CD4-positive, alpha-beta T cell (primary cell): ENCODE measurements around the gene SYDE2. TPM values are rescaled to one million over a fixed set of nuclear protein-coding genes. Genes with fewer than 3 reads are reported as not detected.

Experiments used
- ATAC-seq: fragments of 200-7000 bp; cut with Tn5 transposase; one replicate; pipeline ENCODE4 v1.10.0; 2022; ENCODE audit warnings: mild to moderate bottlenecking; ENCODE audit not compliant: poor library complexity
- CTCF ChIA-PET: fragments of 350-600 bp; sonication (Branson Sonifier 250); formaldehyde crosslinking; loops from one replicate; lab custom pipeline; 2021; ENCODE audit warnings: antibody characterized with exemption, inconsistent platforms; lab: Charles Lee
- POLR2A ChIA-PET: fragments of 350-600 bp; sonication (Branson Sonifier 250); formaldehyde crosslinking; loops from one replicate; lab custom pipeline; 2021; ENCODE audit warnings: antibody characterized with exemption, inconsistent platforms; lab: Charles Lee
- DNase-seq, 14 experiments: peaks; one replicate each; pipeline ENCODE4 v3.0.0-alpha.2; 2013 to 2020; ENCODE audit warnings: mixed read lengths in 2 of 14
- H3K27ac ChIP-seq, 2 donors: one replicate each; pipeline versions ENCODE4 v1.5.1 to v1.7.0; 2013; ENCODE audit warnings: low read length in 2 of 2, low read depth in 1 of 2, mild to moderate bottlenecking in 1 of 2
- H3K27me3 ChIP-seq, 2 experiments: 1 replicate in 1 of 2; 2 replicates in 1 of 2; pipeline versions ENCODE4 v1.6.1 to v1.7.0; 2013; ENCODE audit warnings: low read length in 2 of 2, control low read depth in 1 of 2, mild to moderate bottlenecking in 1 of 2, moderate library complexity in 1 of 2; ENCODE audit not compliant: insufficient read depth in 2 of 2, control insufficient read depth in 1 of 2
- H3K36me3 ChIP-seq: one replicate; pipeline ENCODE4 v1.6.1; 2013; ENCODE audit warnings: low read length, control low read depth; ENCODE audit not compliant: insufficient read depth
- H3K4me1 ChIP-seq: one replicate; pipeline ENCODE4 v1.6.1; 2013; ENCODE audit warnings: low read length, control low read depth; ENCODE audit not compliant: insufficient read depth
- H3K4me3 ChIP-seq: one replicate; pipeline ENCODE4 v1.5.1; 2013; ENCODE audit warnings: mild to moderate bottlenecking, low read length, moderate library complexity
- H3K9me3 ChIP-seq, 2 experiments: 1 replicate in 1 of 2; 2 replicates in 1 of 2; pipeline versions ENCODE4 v1.6.1 to v1.7.0; 2013; ENCODE audit warnings: low read length in 2 of 2, mild to moderate bottlenecking in 2 of 2, control low read depth in 1 of 2, moderate library complexity in 1 of 2; ENCODE audit not compliant: control insufficient read depth in 1 of 2, insufficient read depth in 1 of 2
- H3K27ac Mint-ChIP-seq: one replicate; pipeline ENCODE4 v1.8.0; 2020; ENCODE audit warnings: mixed read lengths
- H3K27me3 Mint-ChIP-seq: one replicate; pipeline ENCODE4 v1.8.0; 2021; ENCODE audit warnings: mixed read lengths
- H3K36me3 Mint-ChIP-seq: one replicate; pipeline ENCODE4 v1.8.0; 2021; ENCODE audit warnings: low read depth, mixed read lengths
- H3K4me1 Mint-ChIP-seq: one replicate; pipeline ENCODE4 v1.8.0; 2021; ENCODE audit warnings: low read depth, mixed read lengths
- H3K4me3 Mint-ChIP-seq: one replicate; pipeline ENCODE4 v1.8.0; 2020; ENCODE audit warnings: mild to moderate bottlenecking, mixed read lengths
- H3K9me3 Mint-ChIP-seq: one replicate; pipeline ENCODE4 v1.8.0; 2020; ENCODE audit warnings: mixed read lengths
- CTCF ChIP-seq: fragments of 200-600 bp; IDR thresholded peaks from one replicate; pipeline ENCODE4 v1.8.0; 2022; ENCODE audit warnings: antibody characterized with exemption, mild to moderate bottlenecking
- intact Hi-C, 2 experiments: fragments of 100-400 bp; cut with DNase I in 1 of 2; cut with micrococcal nuclease in 1 of 2; formaldehyde crosslinking; loops; one replicate each; pipeline versions ENCODE4 v1.15.1 to v1.9.0; 2023 to 2025; cut with DNase I, micrococcal nuclease
- total RNA-seq, 174 experiments: library from RNA in 2 of 174; stranded (reverse) in 2 of 174; gene quantifications; one replicate each; pipeline ENCODE4 v1.2.3 and lab custom pipeline; 2021 to 2026

The SYDE2 gene
- total RNA-seq, 2 experiments from 2014 or later: 6.4 to 6.9 TPM

- Mint-ChIP-seq H3K4me3 (no peak overlapping the region), H3K9me3 (no peaks in the 10 kb centered on the region), H3K4me1 (no peaks in the 10 kb centered on the region), H3K27ac (no peak overlapping the region), H3K27me3 (peaks cover 9% of the 10 kb centered on the region), H3K36me3 (no peaks in the 10 kb centered on the region)
- no peak for TF ChIP-seq CTCF
- no peaks in the 10 kb centered on the region for H3K9me3 ChIP-seq
- POLR2A ChIA-PET: no interaction called here
- intact Hi-C loops: no loop called here
- DNase-seq: no peak
- H3K27me3 ChIP-seq: no peaks in the 10 kb centered on the region
- CTCF ChIA-PET: interaction anchor here (1.2 to 1.3 kb wide), 2 partner anchors 9 to 36 kb away, joined by 3 read pairs; partner anchors contain the start of gene C1orf52
- no peak overlapping the region for H3K4me3 ChIP-seq
- H3K36me3 ChIP-seq: no peaks in the 10 kb centered on the region
- no peak overlapping the region for H3K27ac ChIP-seq
- ATAC-seq: no peak
- H3K4me1 ChIP-seq: no peaks in the 10 kb centered on the region
Observed at GRCh38 chr1:85223334-85223733, 22.5 kb upstream of the SYDE2 start.

GRCh38 chr1:85220756-85221201, 20.0 kb upstream of the SYDE2 start:
- Histone ChIP-seq H3K9me3 (no peaks in the 10 kb centered on the region), H3K36me3 (no peaks in the 10 kb centered on the region), H3K4me1 (no peaks in the 10 kb centered on the region), H3K27ac (no peak overlapping the region), H3K4me3 (no peak overlapping the region), H3K27me3 (no peaks in the 10 kb centered on the region)
- TF ChIP-seq CTCF: no peak
- no peaks in the 10 kb centered on the region for H3K36me3 Mint-ChIP-seq
- peaks cover 26% of the 10 kb centered on the region for H3K27me3 Mint-ChIP-seq
- POLR2A ChIA-PET: no interaction called here
- ATAC-seq (no peak), DNase-seq (no peak)
- CTCF ChIA-PET: interaction anchor here (0.5 kb wide), 1 partner anchor 38 kb away, joined by 4 read pairs; no protein-coding TSS in a partner anchor
- H3K9me3 Mint-ChIP-seq: no peaks in the 10 kb centered on the region
- no peak overlapping the region for H3K4me3 Mint-ChIP-seq
- no peaks in the 10 kb centered on the region for H3K4me1 Mint-ChIP-seq
- H3K27ac Mint-ChIP-seq: no peak overlapping the region
- intact Hi-C loops: no loop called here

GRCh38 chr1:85219853-85220610, 19.2 kb upstream of the SYDE2 start:
- Mint-ChIP-seq H3K27me3 (peaks cover 31% of the 10 kb centered on the region), H3K9me3 (no peaks in the 10 kb centered on the region), H3K36me3 (no peaks in the 10 kb centered on the region), H3K4me3 (no peak overlapping the region), H3K27ac (no peak overlapping the region), H3K4me1 (no peaks in the 10 kb centered on the region)
- TF ChIP-seq CTCF: no peak
- Histone ChIP-seq H3K27ac (no peak overlapping the region), H3K36me3 (no peaks in the 10 kb centered on the region), H3K9me3 (no peaks in the 10 kb centered on the region), H3K4me3 (no peak overlapping the region), H3K4me1 (no peaks in the 10 kb centered on the region), H3K27me3 (peaks cover 0 to 4% of the 10 kb centered on the region in 2 experiments)
- ATAC-seq (no peak), DNase-seq (no peak)
- CTCF ChIA-PET: interaction anchor here (0.5 kb wide), 1 partner anchor 39 kb away, joined by 4 read pairs; no protein-coding TSS in a partner anchor
- POLR2A ChIA-PET: no interaction called here
- intact Hi-C loops: no loop called here
